Measurements from ENCODE around the gene FCN3. TPM values are rescaled to one million over a fixed set of nuclear protein-coding genes. Genes with fewer than 3 reads are reported as not detected.

Gene FCN3
- total and polyA plus RNA-seq, 2 experiments from 2014 or later, result 0.81 to 3.6 TPM

DNA sequence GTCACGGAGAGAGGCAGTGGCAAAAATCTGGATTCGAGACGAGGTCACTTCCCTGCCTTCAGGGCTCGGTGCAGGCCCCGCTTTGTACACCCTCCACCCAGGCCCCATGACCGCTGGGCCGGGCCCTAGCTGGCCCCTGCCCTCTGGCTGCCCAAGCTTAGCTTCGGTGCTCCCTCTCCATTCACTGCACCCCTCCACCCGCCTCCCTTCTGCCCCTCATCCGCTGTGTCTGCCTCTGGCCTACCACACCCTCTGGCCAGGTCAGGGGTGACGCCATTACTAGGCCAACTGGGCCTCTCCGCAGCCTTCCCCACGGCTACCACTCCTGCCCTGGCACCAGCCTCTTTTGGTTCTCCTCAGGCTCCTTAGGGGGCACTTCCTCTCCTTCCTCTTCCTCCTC is 9.0 kb upstream of the FCN3 start:
- TF ChIP-seq, protein P1, sequence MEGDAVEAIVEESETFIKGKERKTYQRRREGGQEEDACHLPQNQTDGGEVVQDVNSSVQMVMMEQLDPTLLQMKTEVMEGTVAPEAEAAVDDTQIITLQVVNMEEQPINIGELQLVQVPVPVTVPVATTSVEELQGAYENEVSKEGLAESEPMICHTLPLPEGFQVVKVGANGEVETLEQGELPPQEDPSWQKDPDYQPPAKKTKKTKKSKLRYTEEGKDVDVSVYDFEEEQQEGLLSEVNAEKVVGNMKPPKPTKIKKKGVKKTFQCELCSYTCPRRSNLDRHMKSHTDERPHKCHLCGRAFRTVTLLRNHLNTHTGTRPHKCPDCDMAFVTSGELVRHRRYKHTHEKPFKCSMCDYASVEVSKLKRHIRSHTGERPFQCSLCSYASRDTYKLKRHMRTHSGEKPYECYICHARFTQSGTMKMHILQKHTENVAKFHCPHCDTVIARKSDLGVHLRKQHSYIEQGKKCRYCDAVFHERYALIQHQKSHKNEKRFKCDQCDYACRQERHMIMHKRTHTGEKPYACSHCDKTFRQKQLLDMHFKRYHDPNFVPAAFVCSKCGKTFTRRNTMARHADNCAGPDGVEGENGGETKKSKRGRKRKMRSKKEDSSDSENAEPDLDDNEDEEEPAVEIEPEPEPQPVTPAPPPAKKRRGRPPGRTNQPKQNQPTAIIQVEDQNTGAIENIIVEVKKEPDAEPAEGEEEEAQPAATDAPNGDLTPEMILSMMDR (IDR thresholded peaks at IDR 0.05; ENCODE audit: low read depth, low read length), result no peak
- H3K27me3 ChIP-seq, result peaks cover 15% of the 10 kb centered on the region
- H3K4me1 ChIP-seq (ENCODE audit: low read depth), result no peaks in the 10 kb centered on the region
- no peaks in the 10 kb centered on the region for H3K36me3 ChIP-seq
- no peak for DNase-seq (ENCODE audit: low read depth in 1 of 2, low spot score in 1 of 2)
- no peaks in the 10 kb centered on the region for H3K9me3 ChIP-seq (ENCODE audit: low read depth)
- H3K4me3 ChIP-seq, result no peak overlapping the region
- H3K27ac ChIP-seq, result no peak overlapping the region

DNA sequence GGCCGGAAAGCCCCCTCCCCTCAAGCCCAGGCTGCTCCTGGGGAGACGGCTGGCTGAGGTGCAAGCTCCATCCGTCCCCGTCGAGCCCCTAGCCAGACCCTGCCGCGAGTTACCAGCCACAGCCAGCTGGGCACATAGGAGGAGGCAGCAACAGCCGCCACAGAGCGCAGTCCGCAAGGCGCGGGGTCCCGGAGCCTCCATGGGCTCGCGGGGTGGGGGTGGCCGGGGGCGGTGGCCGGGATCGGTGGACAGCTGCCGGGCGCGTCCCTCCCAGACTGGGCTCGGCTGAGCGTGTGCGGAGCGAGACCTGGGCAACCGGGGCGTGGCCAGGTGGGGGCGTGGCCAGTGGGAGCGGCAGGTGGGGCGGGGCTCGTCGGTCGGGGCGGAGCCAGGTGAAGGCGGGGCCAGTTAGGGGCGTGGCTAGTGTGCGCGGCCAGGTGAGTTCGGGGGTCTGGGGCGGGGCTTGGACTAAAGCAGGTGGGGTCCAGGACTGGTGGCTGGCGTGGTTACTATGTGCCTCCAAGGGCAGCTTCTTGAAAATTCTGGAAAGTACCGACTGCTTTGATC is 8.5 kb upstream of the FCN3 start, which contains the start of gene CD164L2:
CD164L2 (minus strand) TSS at position 295 of the 567 bp plus-strand sequence; CDS start at position 201, 94 bp downstream.
- H3K27ac ChIP-seq, result no peak within 1 kb of the TSS
- H3K4me1 ChIP-seq (ENCODE audit: low read depth), result no peaks in the 10 kb centered on the region
- peak in 1 of 2 donors; percentile 39 for DNase-seq (ENCODE audit: low read depth in 1 of 2, low spot score in 1 of 2)
- no peak within 1 kb of the TSS for H3K4me3 ChIP-seq
- TF ChIP-seq, protein P1 (IDR thresholded peaks at IDR 0.05; ENCODE audit: low read depth, low read length), result no peak
- no peaks in the 10 kb centered on the region for H3K36me3 ChIP-seq
- no peaks in the 10 kb centered on the region for H3K9me3 ChIP-seq (ENCODE audit: low read depth)
- H3K27me3 ChIP-seq, result peaks cover 15% of the 10 kb centered on the region

DNA sequence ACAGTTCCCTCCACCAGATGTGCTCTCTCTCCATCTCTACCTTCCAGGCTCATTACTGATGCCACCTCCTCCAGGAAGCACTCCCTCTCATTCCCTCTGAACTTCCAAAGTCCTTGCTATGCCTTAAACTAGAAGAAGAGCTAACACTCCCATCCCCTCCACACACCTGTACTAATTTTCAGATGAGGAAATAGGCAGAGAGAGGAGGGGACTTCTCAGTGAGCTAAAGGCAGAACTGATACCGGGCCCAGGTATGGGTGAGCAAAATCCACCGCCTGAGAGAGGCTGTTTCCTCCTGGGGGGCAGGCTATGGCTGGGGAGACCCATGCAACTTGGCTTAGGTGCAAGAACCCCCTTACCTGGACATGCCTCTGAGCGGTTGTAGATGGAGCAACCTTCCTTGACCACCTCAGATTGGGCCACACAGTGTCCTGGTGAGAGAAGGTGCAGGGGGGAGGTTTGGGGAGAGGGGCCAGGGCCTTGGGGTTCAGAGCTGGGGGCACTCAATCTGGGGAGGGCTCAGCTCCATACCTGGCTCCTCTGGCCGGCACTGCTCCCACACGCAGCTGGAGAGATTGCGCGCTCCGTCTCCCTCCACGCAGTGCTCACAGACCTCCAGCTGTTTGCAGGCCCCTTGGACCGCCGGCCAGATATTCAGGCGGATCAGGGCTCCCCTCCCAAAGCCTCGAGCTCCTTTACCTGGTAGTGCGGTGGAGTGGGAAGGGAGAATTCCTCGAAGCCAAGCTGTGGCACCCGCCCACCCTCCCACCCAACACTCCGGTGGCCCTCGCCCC is 7.5 kb upstream of the FCN3 start:
- TF ChIP-seq, protein P1 (IDR thresholded peaks at IDR 0.05; ENCODE audit: low read depth, low read length), result no peak
- H3K27me3 ChIP-seq, result peaks cover 15% of the 10 kb centered on the region
- no peak overlapping the region for H3K4me3 ChIP-seq
- no peak overlapping the region for H3K27ac ChIP-seq
- no peaks in the 10 kb centered on the region for H3K9me3 ChIP-seq (ENCODE audit: low read depth)
- H3K36me3 ChIP-seq, result no peaks in the 10 kb centered on the region
- DNase-seq (ENCODE audit: low read depth in 1 of 2, low spot score in 1 of 2), result no peak
- H3K4me1 ChIP-seq (ENCODE audit: low read depth), result no peaks in the 10 kb centered on the region

DNA sequence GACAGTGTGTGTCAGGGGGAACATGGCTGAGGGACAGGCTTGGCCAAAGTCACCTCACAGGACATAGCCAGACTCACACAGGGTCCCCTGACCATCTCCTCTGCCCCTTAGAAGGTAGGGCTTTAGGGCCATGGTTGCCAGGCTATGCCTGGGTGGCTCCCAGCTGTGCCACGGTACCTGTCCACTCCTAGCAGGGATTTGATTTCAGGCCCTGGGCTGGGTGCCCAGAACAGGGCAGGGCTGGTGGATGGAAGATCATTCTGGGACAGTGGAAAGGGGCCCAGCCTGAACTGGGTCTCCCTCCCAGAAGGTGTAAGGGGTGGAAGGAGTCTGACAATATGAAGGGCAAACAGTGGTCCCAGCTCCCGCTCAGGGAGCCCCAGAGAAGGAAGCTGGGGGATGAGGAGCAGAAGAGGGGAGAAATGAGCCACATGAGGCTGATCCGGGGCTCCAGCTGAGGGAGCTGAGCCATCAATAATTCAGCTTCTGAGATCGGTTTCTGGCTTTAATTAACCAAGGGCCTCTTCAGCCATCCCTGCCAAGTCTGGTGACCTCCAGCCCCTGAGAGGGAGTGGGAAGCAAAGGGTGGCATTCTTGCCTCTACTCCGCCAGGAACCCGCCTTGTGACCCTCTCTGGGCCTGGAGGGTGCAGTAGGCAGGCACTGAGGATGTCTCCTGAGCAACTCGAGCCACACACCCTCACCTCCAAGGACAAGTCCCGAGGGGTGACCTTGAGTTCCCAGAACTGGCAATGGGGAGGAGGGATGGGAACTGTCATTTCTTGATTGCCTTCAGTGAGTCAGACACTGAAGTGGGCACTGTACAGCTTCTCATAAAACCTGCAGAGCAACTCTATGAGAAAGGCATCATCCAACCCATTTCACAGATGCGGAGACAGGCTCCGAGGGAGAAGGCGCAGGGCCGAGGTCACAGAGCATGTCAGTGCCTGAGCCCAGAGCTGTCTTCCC is 6.4 kb upstream of the FCN3 start:
- TF ChIP-seq, protein P1 (IDR thresholded peaks at IDR 0.05; ENCODE audit: low read depth, low read length), result no peak
- DNase-seq (ENCODE audit: low read depth in 1 of 2, low spot score in 1 of 2), result no peak

DNA sequence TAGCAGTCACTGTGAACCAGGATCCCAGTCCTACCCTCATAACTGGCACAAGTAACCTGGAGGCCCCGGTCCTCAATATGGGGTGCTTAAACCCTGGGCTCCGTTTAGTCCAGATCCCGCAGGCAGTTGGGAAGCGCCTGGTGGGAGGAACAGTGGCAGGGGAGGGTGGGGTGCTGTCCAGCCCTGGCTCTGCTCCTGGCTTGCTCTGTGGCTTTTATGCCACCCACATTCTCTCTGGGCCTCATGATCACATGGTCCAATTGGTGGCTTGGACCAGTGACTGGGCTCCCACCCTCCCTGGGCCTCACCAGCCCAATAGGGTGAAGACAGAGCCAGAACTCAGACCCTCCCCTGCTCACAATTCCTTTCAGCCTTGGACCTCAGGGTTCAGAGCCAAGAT is 5.6 kb upstream of the FCN3 start:
- DNase-seq (ENCODE audit: low read depth in 1 of 2, low spot score in 1 of 2), result no peak

More for the DNA sequence above, 6.4 kb upstream of the FCN3 start:
- Histone ChIP-seq H3K27me3 (peaks cover 15% of the 10 kb centered on the region), H3K36me3 (no peaks in the 10 kb centered on the region), H3K9me3 (ENCODE audit: low read depth) (no peaks in the 10 kb centered on the region), H3K4me3 (no peak overlapping the region), H3K27ac (no peak overlapping the region), H3K4me1 (ENCODE audit: low read depth) (no peaks in the 10 kb centered on the region)

More for the DNA sequence above, 5.6 kb upstream of the FCN3 start:
- H3K27me3 ChIP-seq, result peaks cover 15% of the 10 kb centered on the region
- TF ChIP-seq, protein P1 (IDR thresholded peaks at IDR 0.05; ENCODE audit: low read depth, low read length), result no peak
- H3K27ac ChIP-seq, result no peak overlapping the region
- no peak overlapping the region for H3K4me3 ChIP-seq
- no peaks in the 10 kb centered on the region for H3K36me3 ChIP-seq
- H3K9me3 ChIP-seq (ENCODE audit: low read depth), result no peaks in the 10 kb centered on the region
- H3K4me1 ChIP-seq (ENCODE audit: low read depth), result no peaks in the 10 kb centered on the region

Measured in cardiac muscle cell (in vitro differentiated cells and primary cell).